Measurements from ENCODE around the gene FSD1. TPM values are rescaled to one million over a fixed set of nuclear protein-coding genes. Genes with fewer than 3 reads are reported as not detected.

Gene FSD1
- total RNA-seq, 1 experiment from 2014 or later = not detected

DNA sequence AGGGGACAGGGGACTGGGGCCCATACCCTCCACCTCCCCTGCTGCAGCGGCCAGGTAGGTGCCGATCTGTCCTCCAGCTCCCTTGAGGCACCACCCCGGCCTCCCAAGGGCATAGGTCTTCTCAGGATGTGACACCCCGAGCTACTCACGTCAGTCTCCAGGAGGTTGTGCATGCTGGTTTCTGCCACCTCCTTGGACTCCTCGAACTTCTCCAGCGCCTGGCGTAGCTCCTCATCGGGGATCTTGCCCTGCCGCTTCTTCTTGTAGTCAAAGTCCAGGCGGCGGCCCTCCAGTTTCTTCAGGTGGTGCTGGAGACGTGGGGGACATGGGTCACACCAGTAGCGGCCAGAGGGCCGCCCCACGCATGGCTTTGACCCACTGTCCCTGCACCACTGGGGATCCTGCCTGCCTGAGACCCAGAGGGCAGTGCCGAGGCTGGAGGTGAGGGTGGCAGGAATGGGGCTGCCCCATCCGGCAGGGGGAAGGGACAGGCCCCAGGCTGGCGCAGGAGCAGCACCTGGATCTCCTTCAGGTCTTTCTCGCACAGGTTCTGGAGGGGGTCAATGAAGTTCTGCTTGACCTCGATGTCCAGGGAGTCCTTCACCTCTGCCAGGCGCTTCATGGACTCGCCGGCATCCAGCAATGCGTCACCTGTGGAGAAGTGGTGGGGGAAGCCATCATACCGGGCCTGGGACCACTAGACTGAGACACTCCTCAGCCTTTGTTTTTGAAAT is 59.3 kb downstream of the FSD1 start:
- peaks cover 4% of the 10 kb centered on the region; the same call in 1 of the 2 replicates for H3K79me2 ChIP-seq (ENCODE audit: low read length)
- H4K20me1 ChIP-seq (ENCODE audit: insufficient read depth, low read depth, low read length) = no peaks in the 10 kb centered on the region
- H3K4me3 ChIP-seq (ENCODE audit: low read length) = no peak overlapping the region
- no peak for DNase-seq
- no peaks in the 10 kb centered on the region for H3K27me3 ChIP-seq (ENCODE audit: low read length)
- H3K4me1 ChIP-seq (ENCODE audit: low read length) = peaks cover 9% of the 10 kb centered on the region
- H3K9me3 ChIP-seq (ENCODE audit: low read length) = no peaks in the 10 kb centered on the region
- no peak overlapping the region for H2AFZ ChIP-seq (ENCODE audit: low read length)
- H3K4me2 ChIP-seq (ENCODE audit: low read depth, low read length, poor library complexity, severe bottlenecking) = no peak overlapping the region
- no peaks in the 10 kb centered on the region for H3K9me2 ChIP-seq (replicated peaks; ENCODE audit: insufficient read depth, low read length)
- no peak overlapping the region for H3K27ac ChIP-seq (ENCODE audit: low read length)
- no peak overlapping the region for H3K9ac ChIP-seq (ENCODE audit: low read length)
- H3K36me3 ChIP-seq (ENCODE audit: insufficient read depth, low read length) = no peaks in the 10 kb centered on the region

DNA sequence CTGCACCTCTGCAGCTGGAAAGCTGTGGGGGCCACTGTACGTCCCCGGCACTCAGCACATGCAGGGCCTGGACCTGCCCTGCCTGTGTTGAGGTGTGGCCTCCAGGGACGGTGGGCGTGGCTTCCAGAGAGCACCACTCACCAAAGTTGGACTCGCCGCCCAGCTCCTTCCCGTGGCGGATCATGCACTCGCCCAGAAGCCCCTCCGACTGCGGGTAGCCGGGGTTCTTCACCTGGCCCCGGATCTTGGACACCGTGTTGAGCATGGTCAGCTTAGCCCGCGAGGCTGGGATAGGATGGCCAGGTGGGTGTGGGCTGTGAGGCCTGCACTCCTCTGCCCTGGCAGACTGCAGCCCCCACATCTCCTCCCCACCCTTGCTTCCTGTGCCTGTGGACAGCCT is 60.9 kb downstream of the FSD1 start:
- no peaks in the 10 kb centered on the region for H4K20me1 ChIP-seq (ENCODE audit: insufficient read depth, low read depth, low read length)
- H3K27me3 ChIP-seq (ENCODE audit: low read length) = no peaks in the 10 kb centered on the region
- H3K9ac ChIP-seq (ENCODE audit: low read length) = no peak overlapping the region
- H3K4me1 ChIP-seq (ENCODE audit: low read length) = peaks cover 25% of the 10 kb centered on the region
- no peaks in the 10 kb centered on the region for H3K9me3 ChIP-seq (ENCODE audit: low read length)
- H3K4me2 ChIP-seq (ENCODE audit: low read depth, low read length, poor library complexity, severe bottlenecking) = no peak overlapping the region
- H2AFZ ChIP-seq (ENCODE audit: low read length) = no peak overlapping the region
- no peaks in the 10 kb centered on the region for H3K36me3 ChIP-seq (ENCODE audit: insufficient read depth, low read length)
- peaks cover 12% of the 10 kb centered on the region; the same call in 1 of the 2 replicates for H3K79me2 ChIP-seq (ENCODE audit: low read length)
- H3K9me2 ChIP-seq (replicated peaks; ENCODE audit: insufficient read depth, low read length) = no peaks in the 10 kb centered on the region
- no peak overlapping the region for H3K4me3 ChIP-seq (ENCODE audit: low read length)
- no peak overlapping the region for H3K27ac ChIP-seq (ENCODE audit: low read length)
- no peak for DNase-seq

DNA sequence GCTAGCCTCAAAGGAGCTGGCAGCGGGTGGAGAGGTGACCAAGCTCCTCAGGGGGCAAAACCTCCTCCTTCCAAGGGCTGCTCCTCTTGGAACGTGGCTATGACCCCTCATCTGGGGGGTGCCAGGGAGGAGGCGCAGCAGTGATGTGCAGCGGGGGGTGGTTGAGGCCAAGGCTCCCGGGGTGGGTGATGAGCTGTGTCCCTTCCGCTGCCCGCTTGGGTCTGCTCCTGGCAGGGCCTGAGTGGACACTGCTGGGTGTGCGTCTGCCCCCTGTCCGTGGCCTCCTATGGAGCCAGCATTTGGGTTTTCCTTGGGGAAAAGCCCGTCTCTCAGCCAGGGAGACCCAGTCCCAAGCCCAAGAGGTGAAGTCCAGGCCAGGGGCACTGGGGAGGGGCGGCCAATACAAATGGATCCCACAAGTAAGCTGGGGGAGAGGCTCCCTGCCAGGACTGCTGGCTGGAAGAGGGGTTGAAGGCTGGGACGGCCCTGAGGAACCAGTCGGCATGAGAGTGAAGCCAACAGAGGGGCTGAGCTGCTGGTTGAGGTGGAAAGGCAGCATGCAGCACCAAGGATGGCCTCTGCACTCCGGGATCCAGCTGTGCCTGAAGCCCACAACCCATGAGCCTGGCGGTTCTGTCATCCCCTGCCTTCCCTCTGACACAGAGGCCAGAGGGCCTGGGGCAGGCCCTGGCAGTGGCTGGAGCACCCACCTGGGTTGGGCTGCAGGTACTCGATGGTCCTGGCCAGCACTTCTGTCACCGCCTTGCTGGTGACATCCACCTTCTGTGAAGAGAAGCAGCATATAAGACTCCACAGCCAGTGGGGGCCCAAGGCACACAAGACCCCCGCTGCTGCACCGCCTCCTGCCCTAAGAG is 61.6 kb downstream of the FSD1 start:
- Histone ChIP-seq H4K20me1 (ENCODE audit: insufficient read depth, low read depth, low read length) (no peaks in the 10 kb centered on the region), H3K9me3 (ENCODE audit: low read length) (no peaks in the 10 kb centered on the region), H3K4me3 (ENCODE audit: low read length) (no peak overlapping the region), H3K79me2 (ENCODE audit: low read length) (peaks cover 18% of the 10 kb centered on the region), H3K4me2 (ENCODE audit: low read depth, low read length, poor library complexity, severe bottlenecking) (no peak overlapping the region), H3K27ac (ENCODE audit: low read length) (no peak overlapping the region), H3K27me3 (ENCODE audit: low read length) (no peaks in the 10 kb centered on the region), H3K9me2 (replicated peaks; ENCODE audit: insufficient read depth, low read length) (no peaks in the 10 kb centered on the region), H3K9ac (ENCODE audit: low read length) (no peak overlapping the region), H3K36me3 (ENCODE audit: insufficient read depth, low read length) (no peaks in the 10 kb centered on the region), H3K4me1 (ENCODE audit: low read length) (peaks cover 32% of the 10 kb centered on the region), H2AFZ (ENCODE audit: low read length) (no peak overlapping the region)
- no peak for DNase-seq

DNA sequence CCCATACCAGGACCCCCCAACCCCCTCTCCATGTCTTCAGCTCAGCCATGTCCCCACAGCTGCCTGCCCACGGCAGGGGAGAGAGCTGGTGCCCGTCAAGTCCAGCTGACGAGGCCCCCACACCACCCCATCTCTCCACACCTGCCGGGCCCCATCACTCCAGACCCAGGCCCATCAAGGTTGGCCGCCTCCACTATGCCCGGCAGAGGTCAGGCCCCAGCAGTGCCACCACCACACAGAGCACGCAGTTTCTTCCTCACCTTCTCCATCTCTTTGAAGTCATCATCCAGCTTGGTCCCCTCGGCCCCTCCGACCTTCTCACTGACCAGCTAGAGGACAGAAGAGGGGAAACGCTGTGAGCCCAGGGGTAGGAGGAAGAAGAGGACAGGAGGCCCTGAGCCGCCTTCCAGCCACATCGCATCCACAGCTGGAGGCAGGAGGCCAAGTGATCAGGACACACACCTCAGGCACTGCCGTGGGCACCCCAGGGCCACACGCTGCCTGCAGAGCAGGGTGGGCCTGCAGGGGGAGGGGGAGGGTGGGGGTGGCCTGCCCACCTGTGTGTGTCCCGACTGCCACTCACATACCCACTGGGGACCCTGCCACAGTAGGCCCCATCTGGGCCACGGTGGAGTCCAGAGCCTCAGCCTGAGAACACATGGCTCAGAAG is 62.4 kb downstream of the FSD1 start:
- Histone ChIP-seq H3K79me2 (ENCODE audit: low read length) (peaks cover 26% of the 10 kb centered on the region), H3K27ac (ENCODE audit: low read length) (no peak overlapping the region), H3K4me1 (ENCODE audit: low read length) (peaks cover 40% of the 10 kb centered on the region), H3K9ac (ENCODE audit: low read length) (no peak overlapping the region), H4K20me1 (ENCODE audit: insufficient read depth, low read depth, low read length) (no peaks in the 10 kb centered on the region), H3K4me2 (ENCODE audit: low read depth, low read length, poor library complexity, severe bottlenecking) (no peak overlapping the region), H2AFZ (ENCODE audit: low read length) (no peak overlapping the region), H3K9me3 (ENCODE audit: low read length) (no peaks in the 10 kb centered on the region), H3K27me3 (ENCODE audit: low read length) (no peaks in the 10 kb centered on the region), H3K9me2 (replicated peaks; ENCODE audit: insufficient read depth, low read length) (no peaks in the 10 kb centered on the region), H3K4me3 (ENCODE audit: low read length) (no peak overlapping the region), H3K36me3 (ENCODE audit: insufficient read depth, low read length) (no peaks in the 10 kb centered on the region)
- no peak for DNase-seq

DNA sequence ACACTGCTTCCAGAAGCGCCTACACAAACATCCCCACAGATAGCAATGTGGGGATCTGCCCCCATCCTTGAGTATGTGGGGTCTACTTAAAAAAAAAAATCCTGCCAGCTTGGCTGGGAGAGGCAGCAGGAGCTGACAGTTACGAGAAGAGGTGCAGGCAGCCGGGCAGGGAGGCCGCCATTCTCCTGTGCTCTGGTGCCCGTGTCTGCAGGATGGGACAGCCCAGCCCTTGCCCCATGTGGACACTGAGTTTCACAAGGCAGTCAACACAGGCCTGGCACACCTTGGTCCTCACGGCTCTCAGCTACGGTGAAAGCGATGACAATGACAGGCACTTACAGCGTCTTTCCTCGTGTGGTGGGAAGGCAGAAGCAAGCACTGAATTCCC is 62.9 kb downstream of the FSD1 start:
- H3K36me3 ChIP-seq (ENCODE audit: insufficient read depth, low read length) = no peaks in the 10 kb centered on the region
- H3K4me3 ChIP-seq (ENCODE audit: low read length) = no peak overlapping the region

DNA sequence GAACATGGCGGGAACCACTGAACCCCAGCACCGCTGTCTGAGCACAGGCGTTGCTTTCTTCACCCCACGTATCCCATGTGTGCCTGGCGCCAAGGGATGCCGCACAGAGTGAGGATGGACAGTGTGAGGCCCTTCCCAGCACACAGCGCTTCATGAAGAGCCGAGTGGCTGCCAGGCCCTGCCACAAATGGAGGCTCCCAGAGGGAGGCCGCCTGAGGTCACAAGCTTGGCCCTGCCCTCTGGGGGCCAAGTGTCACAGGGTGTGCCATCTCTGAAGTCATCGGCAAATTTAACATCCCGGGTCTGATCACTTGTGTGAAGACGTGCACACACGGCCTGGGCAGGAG is 63.4 kb downstream of the FSD1 start:
- no peaks in the 10 kb centered on the region for H3K9me3 ChIP-seq (ENCODE audit: low read length)
- H3K9ac ChIP-seq (ENCODE audit: low read length) = no peak overlapping the region
- H3K27me3 ChIP-seq (ENCODE audit: low read length) = no peaks in the 10 kb centered on the region
- H4K20me1 ChIP-seq (ENCODE audit: insufficient read depth, low read depth, low read length) = no peaks in the 10 kb centered on the region
- no peak overlapping the region for H3K4me3 ChIP-seq (ENCODE audit: low read length)
- DNase-seq = no peak
- H3K36me3 ChIP-seq (ENCODE audit: insufficient read depth, low read length) = no peaks in the 10 kb centered on the region
- peaks cover 49% of the 10 kb centered on the region for H3K4me1 ChIP-seq (ENCODE audit: low read length)
- H3K27ac ChIP-seq (ENCODE audit: low read length) = peak overlapping the region; percentile 91; the same call in 1 of the 2 replicates
- H2AFZ ChIP-seq (ENCODE audit: low read length) = no peak overlapping the region
- H3K79me2 ChIP-seq (ENCODE audit: low read length) = peaks cover 35% of the 10 kb centered on the region
- H3K4me2 ChIP-seq (ENCODE audit: low read depth, low read length, poor library complexity, severe bottlenecking) = no peak overlapping the region
- no peaks in the 10 kb centered on the region for H3K9me2 ChIP-seq (replicated peaks; ENCODE audit: insufficient read depth, low read length)

More for the DNA sequence above, 62.9 kb downstream of the FSD1 start:
- Histone ChIP-seq H3K27ac (ENCODE audit: low read length) (no peak overlapping the region), H3K27me3 (ENCODE audit: low read length) (no peaks in the 10 kb centered on the region), H3K9me3 (ENCODE audit: low read length) (no peaks in the 10 kb centered on the region), H3K4me2 (ENCODE audit: low read depth, low read length, poor library complexity, severe bottlenecking) (no peak overlapping the region), H3K9ac (ENCODE audit: low read length) (no peak overlapping the region), H3K79me2 (ENCODE audit: low read length) (peaks cover 30% of the 10 kb centered on the region), H2AFZ (ENCODE audit: low read length) (no peak overlapping the region), H4K20me1 (ENCODE audit: insufficient read depth, low read depth, low read length) (no peaks in the 10 kb centered on the region), H3K4me1 (ENCODE audit: low read length) (peaks cover 45% of the 10 kb centered on the region), H3K9me2 (replicated peaks; ENCODE audit: insufficient read depth, low read length) (no peaks in the 10 kb centered on the region)
- no peak for DNase-seq

DNA sequence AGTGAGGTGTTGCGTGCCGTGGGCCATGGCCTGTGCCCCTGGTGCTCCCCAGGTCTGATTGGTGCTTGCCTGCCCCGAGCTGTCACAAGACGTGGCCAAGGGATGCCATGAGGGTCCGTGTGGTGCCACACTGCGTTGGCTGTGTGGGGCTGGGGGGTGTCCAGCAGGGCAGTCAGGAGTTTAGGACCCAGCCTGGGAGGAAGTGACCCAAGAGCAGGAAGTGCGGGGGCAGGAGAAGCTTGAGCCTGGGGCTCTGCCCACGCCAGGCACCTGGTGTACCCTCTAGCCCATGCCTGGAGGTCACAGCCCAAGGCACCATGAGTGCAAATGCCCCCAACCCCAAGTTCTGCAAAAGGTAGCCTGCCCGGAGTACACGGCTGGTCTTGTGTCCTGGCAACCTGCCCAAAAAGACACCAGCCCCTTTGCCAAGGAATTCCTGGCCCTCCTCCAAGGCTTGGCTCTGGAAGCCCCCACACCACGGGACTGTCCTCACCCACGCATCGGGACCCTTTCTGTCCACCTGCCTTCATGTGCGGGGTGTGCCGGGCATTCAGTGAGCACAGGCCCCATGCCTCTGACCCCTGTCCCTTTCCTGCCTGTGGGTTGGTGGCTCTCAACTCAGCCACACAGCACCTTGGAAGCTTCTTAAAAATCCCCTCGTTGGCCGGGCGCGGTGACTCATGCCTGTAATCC is 63.9 kb downstream of the FSD1 start:
- peak overlapping the region; percentile 91 for H3K27ac ChIP-seq (ENCODE audit: low read length)
- H3K79me2 ChIP-seq (ENCODE audit: low read length) = peaks cover 40% of the 10 kb centered on the region
- peak overlapping the region; percentile 11 for H3K4me2 ChIP-seq (ENCODE audit: low read depth, low read length, poor library complexity, severe bottlenecking)
- H4K20me1 ChIP-seq (ENCODE audit: insufficient read depth, low read depth, low read length) = peaks cover 5% of the 10 kb centered on the region
- peak overlapping the region; percentile 4; the same call in 1 of the 2 replicates for H3K9ac ChIP-seq (ENCODE audit: low read length)
- no peaks in the 10 kb centered on the region for H3K27me3 ChIP-seq (ENCODE audit: low read length)
- H2AFZ ChIP-seq (ENCODE audit: low read length) = no peak overlapping the region
- no peak for DNase-seq
- no peak overlapping the region for H3K4me3 ChIP-seq (ENCODE audit: low read length)
- H3K9me3 ChIP-seq (ENCODE audit: low read length) = no peaks in the 10 kb centered on the region
- H3K4me1 ChIP-seq (ENCODE audit: low read length) = peaks cover 49% of the 10 kb centered on the region
- no peaks in the 10 kb centered on the region for H3K36me3 ChIP-seq (ENCODE audit: insufficient read depth, low read length)
- H3K9me2 ChIP-seq (replicated peaks; ENCODE audit: insufficient read depth, low read length) = no peaks in the 10 kb centered on the region

Measured in Karpas-422 (cell line).